Choroid plexus epithelial cell (primary cell): Measurements from ENCODE around the gene SLC16A9.
"Not testable (repeated sequence)": the region's sequence is repeated elsewhere in the genome, so short reads cannot be mapped to it uniquely, and the experiment has no call there.

Source experiments
- DNase-seq: peaks from one replicate; pipeline ENCODE4 v3.0.0-alpha.2; 2010; ENCODE audit warnings: low read depth
- H3K4me3 ChIP-seq: 2 replicates; pipeline ENCODE4 v1.5.1; 2011; ENCODE audit warnings: low read depth, mild to moderate bottlenecking, control low read depth, low read length, moderate library complexity
- TF ChIP-seq, protein P1 (sequence below): conservative IDR thresholded peaks from 2 replicates; pipeline ENCODE4 v1.5.1; 2011; ENCODE audit warnings: low read depth, mild to moderate bottlenecking, control low read depth, inconsistent platforms, low read length, moderate library complexity

Gene SLC16A9

DNA sequence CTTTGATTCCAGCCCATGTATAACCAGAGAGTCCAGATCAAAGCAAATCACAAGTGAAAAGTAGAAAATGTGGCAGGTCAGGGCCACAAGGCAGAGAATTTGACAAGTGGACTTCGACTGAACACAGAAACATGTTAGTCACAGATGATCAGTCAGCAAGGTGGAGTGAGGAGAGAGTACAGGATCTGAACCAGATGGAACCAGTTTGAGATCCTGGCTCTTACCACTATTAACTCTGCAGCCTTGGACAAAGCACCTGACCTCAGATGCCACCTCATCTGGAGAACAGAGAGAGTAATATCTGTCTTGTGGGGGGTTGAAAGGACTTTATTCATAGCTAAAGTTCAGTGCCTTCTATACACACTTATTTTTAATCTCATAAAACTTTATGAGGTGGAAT is 39.2 kb upstream of the SLC16A9 start:
- no peak overlapping the region for H3K4me3 ChIP-seq
- no peak for DNase-seq
- TF ChIP-seq, protein P1, sequence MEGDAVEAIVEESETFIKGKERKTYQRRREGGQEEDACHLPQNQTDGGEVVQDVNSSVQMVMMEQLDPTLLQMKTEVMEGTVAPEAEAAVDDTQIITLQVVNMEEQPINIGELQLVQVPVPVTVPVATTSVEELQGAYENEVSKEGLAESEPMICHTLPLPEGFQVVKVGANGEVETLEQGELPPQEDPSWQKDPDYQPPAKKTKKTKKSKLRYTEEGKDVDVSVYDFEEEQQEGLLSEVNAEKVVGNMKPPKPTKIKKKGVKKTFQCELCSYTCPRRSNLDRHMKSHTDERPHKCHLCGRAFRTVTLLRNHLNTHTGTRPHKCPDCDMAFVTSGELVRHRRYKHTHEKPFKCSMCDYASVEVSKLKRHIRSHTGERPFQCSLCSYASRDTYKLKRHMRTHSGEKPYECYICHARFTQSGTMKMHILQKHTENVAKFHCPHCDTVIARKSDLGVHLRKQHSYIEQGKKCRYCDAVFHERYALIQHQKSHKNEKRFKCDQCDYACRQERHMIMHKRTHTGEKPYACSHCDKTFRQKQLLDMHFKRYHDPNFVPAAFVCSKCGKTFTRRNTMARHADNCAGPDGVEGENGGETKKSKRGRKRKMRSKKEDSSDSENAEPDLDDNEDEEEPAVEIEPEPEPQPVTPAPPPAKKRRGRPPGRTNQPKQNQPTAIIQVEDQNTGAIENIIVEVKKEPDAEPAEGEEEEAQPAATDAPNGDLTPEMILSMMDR: no peak

DNA sequence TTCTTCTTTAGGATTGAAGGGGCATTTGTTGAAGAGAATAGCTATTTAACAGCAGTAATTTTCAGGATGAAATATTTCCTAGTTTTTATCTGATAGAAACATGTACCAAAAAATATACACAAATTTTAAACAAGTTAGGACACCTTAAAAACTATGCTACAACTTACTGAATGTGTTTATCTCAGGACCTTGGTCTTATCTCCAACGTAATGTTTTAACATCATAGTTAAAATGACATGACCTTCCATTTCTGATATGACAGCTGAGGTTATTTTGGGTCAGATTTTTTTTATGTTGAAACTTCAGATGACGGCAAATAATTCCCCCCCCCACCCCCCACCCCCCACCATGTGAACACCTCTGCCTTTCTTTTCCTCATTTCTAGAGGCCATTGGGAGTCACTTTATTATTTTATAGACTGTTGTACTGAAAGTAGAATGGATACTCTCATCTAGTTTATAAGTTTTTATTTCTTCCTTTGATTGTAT is 35.6 kb upstream of the SLC16A9 start:
- TF ChIP-seq, protein P1: no peak
- no peak overlapping the region for H3K4me3 ChIP-seq
- no peak for DNase-seq

DNA sequence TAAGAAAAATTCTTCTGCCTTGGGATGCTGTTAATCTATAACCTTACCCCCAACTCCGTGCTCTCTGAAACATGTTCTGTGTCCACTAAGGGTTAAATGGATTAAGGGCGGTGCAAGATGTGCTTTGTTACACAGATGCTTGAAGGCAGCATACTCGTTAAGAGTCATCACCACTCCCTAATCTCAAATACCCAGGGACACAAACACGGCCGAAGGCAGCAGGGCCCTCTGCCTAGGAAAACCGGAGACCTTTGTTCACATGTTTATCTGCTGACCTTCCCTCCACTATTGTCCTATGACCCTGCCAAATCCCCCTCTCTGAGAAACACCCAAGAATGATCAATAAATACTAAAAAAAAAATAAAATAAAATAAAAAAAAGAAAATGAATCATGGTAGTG is 35.1 kb upstream of the SLC16A9 start:
- DNase-seq, H3K4me3 ChIP-seq: not testable (repeated sequence)

DNA sequence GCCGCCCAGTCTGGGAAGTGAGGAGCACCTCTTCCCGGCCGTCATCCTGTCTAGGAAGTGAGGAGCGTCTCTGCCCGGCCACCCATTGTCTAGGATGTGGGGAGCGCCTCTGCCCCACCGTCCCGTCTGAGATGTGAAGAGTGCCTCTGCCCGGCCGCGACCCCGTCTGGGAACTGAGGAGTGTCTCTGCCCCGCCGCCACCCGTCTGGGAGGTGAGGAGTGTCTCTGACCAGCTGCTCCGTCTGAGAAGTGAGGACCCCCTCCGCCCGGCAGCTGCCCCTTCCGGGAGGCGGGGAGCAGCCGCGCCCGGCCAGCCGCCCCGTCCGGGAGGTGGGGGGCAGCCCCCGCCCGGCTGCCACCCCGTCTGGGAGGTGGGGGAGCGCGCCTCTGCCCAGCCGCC is 34.5 kb upstream of the SLC16A9 start:
- not testable (repeated sequence) for H3K4me3 ChIP-seq, DNase-seq

DNA sequence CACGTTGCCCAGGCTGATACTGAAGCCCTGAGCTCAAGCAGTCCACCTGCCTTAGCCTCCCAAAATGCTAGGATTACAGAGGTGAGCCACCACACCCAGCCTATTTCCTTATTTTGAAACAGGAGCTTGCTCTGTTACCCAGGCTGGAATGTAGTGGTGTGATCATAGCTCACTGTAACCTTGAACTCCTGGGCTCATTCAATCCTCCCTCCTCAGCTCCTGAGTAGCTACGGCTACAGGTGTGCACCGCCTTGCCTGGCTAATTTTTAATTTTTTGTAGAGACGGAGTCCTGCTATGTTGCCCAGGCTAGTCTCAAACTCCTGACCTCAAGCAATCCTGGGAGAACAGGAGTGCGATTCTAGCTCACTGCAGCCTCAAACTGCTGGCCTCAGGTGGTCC is 31.9 kb upstream of the SLC16A9 start:
- H3K4me3 ChIP-seq: no peak overlapping the region
- TF ChIP-seq, protein P1: no peak
- no peak for DNase-seq

DNA sequence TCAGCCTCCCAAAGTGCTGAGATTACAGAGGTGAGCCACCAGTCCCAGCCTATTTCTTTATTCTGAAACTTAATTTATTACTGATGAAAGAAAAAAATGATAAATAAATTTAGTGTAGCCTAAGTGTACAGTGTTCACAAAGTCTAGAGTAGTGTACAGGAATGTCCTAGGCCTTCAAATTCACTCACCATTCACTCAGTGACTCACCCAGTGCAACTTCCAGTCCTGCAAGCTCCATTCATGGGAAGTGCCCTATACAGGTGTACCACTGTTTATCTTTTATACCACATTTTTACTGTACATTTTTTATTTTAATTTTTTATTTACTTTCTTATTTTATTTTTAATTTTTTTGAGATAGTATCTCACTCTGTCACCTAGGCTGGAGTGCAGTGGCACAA is 31.4 kb upstream of the SLC16A9 start:
- TF ChIP-seq, protein P1: no peak
- no peak for DNase-seq
- no peak overlapping the region for H3K4me3 ChIP-seq

DNA sequence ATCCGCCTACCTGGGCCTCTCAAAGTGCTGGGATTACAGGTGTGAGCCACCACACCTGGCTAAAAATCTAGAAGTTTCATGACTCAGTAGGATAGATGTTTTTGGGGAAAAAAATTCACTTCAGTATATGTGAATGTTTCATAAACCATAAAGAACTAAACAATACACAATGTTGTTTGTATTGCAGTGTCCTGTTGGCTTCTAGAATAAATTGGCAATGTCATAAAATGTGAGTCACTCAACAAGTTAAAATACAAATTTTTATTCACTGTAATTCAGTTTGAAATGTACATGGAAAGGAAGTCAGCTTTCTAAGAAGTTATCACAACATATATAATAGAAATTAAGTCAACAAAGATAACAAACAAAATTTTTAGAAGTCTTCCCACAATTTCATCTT is 27.1 kb upstream of the SLC16A9 start:
- no peak overlapping the region for H3K4me3 ChIP-seq
- TF ChIP-seq, protein P1: no peak
- no peak for DNase-seq

DNA sequence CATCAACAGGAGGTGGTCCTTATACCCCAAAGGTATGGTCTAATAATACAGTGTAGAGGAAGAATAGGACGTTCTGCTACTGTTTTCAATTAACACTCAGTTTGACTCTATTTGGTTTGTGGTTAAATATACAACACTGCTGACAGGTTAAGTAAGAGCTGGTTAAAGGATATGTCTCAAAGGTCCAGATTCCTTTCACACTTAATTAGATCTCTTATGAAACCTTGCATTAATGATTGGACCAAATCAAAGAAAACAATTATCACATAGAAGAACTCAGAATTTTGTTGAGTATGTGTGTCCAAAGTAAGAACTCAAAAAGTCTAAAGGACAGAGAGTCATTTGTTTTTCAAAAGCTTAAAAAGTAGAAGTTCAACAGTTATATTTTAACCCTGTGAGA is 25.6 kb upstream of the SLC16A9 start:
- DNase-seq: no peak
- TF ChIP-seq, protein P1: no peak
- H3K4me3 ChIP-seq: no peak overlapping the region
